GM18507 (cell line): ENCODE data around the gene EARS2.
"Not testable (repeated sequence)": the region's sequence is repeated elsewhere in the genome, so short reads cannot be mapped to it uniquely, and the experiment has no call there.

Experiments
- DNase-seq: peaks from one replicate; pipeline ENCODE4 v3.0.0; 2011; ENCODE audit warnings: low read depth; ENCODE audit not compliant: insufficient read length; ENCODE audit errors: extremely low spot score
- FAIRE-seq: peaks from 2 replicates; lab custom pipeline; 2011; peaks lifted over from hg19 to GRCh38; lab: Jason Lieb, UNC

Gene EARS2

GRCh38 chr16:23510915-23511270 is 46.3 kb downstream of the EARS2 start:
- not testable (repeated sequence) for DNase-seq, FAIRE-seq

DNA sequence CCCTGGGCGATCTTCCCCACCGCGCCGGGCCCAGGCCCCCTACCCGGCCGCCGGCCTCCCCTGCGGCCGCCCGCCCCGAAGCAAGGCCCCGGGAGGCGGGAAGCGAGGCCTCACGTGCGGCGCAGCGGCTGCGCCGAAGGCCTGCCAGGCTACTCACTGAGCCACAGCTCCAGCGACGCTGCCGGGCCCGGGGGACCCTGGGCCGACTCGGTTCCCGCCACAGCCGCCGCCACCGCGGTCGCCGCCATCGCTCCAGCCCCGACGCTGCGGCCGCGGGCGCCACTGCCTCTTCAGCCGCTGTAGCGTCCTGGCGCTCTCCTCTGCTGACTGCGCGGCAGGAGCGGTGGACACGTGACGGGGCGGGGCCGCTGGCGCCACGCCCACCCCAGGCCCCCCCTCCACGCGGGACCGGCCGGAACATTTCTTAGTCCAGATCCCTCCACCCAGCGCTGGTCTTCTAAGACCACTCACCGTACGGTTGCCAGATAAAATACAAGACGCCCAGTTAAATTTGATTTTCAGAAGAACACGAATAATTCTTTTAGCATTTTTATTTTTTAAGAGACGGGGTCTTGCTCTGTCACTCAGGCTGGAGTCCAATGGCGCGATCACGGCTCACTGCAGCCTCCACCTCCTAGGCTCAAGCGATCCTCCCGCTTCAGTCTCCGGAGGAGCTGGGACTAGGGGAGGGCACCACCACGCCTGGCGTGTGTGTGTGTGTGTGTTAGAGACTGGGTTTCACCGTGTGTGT is 46.8 kb downstream of the EARS2 start, which contains the start of gene GGA2:
TSS of gene GGA2 (minus strand) at position 331 of the 751 bp plus-strand sequence. CDS start at position 248, 83 bp downstream.
- DNase-seq (peak; percentile 80), FAIRE-seq (peak; percentile 83)

DNA sequence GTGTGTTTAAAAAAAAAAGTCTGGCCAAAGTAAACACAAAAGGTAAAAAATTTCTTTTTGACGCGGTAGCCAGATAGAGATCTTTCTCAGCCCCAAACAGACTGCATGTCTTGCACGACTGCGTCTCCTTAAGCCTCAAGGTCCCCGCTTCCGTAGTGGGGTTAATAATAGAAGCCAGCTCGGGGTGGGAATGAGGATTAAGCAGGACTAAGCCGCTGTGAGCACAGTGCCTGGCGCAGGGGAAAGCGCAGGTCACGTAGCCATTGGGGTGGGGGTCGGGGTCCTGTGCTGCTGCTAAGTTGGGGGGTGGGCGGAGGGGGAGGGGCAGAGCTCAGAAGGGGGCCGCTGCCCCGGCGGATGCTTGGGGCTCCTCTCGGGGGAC is 47.4 kb downstream of the EARS2 start:
- DNase-seq (no peak), FAIRE-seq (no peak)

DNA sequence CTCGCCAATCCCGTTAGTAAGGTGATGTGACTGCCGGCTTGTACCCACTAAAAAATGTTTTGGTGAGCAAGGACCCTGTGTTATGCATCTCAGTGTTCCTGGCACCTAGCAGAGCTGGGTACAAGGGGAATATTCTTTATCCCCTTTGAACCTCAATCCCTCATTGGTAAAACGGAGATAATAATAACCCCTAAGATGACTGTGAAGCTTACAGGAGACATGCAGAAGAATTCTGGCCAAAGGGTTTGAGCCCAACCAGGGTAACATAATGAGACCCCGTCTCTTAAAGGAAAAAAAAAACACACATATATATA is 47.8 kb downstream of the EARS2 start:
- FAIRE-seq (no peak), DNase-seq (no peak)

DNA sequence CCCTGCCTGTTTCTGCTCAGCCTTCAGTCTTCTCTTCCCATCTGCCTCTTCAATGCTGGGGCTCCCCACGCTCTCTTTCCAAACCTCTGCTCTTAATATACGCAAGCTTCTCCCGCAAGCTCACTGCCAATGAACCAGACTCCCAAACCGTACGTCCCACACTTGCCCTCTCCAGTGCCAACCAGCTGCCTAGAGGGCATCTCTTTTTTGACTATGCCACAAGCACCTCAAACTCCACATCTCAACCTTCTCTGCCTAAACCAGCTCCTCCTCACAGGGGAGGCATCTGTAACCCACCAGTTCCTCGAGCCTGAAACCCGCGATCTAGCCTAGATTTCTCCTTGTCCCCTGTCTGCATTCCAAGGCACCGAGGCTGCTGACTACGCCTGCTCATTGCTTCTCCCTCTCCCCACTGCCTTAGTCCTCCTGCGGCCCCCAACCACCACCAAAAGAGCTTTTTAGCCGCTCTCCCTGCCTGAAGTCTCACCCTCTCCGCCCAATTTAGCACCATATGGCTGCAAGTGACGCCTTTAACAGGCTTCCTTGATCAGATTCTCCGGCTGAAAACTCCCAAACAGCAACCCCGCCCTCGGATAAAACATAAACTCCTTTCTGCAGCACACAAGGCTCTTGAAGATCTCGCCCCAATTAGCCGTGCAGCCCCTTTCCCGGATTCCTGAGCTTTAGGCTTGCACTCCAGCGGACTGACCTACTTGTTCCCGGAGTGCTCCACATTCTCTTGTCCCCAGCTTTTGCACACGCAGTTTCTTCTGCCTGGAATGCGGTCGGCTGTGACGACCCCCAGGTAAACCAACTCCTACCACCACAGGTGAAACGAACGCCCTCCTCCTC is 48.3 kb downstream of the EARS2 start:
- peak; percentile 42 for FAIRE-seq
- no peak for DNase-seq

DNA sequence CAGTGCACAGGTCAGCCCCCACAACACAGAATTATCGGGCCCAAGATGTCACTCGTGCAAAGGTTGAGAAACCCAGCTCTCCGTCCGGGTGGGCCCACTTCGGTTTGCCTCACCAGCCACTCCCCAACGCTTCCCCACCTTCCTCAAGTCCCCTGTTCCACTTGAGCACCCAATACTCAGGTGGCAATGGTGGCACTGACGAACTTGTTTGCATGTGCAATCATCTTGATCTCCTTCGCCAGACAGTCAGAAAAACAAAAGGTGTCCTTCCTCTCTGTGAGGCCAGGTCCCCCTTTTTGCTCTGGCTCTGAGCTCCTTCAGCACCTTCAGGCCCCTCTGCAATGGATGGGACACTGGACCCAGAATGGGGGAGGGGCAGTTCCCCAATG is 50.5 kb downstream of the EARS2 start:
- FAIRE-seq, result no peak
- DNase-seq, result no peak

- DNase-seq (no peak), FAIRE-seq (peak; percentile 64)
Measured at GRCh38 chr16:23505671-23506605, 51.2 kb downstream of the EARS2 start.

DNA sequence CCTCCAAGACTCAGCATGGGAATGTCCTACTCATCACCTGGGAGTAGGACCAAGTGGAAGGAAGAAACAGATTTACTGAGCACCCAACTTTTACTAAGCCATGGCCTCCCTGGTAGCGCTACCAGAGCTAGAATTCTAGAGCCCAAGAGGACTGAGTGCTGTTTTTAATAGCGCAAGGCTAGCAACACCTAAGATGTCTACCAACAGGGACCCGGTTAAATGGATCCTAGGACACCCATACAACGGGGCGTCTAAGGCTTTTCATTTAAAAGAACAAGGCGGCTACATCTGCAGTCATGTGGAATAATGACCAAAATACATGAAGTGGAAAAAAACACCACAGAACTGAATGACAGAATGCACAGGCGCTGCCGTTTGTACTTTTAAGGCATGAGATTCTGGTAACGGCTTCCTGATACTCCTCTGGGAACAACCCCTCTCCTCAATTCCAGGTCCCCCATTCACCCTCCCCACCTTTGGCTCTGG is 51.9 kb downstream of the EARS2 start:
- DNase-seq, result no peak
- FAIRE-seq, result no peak

DNA sequence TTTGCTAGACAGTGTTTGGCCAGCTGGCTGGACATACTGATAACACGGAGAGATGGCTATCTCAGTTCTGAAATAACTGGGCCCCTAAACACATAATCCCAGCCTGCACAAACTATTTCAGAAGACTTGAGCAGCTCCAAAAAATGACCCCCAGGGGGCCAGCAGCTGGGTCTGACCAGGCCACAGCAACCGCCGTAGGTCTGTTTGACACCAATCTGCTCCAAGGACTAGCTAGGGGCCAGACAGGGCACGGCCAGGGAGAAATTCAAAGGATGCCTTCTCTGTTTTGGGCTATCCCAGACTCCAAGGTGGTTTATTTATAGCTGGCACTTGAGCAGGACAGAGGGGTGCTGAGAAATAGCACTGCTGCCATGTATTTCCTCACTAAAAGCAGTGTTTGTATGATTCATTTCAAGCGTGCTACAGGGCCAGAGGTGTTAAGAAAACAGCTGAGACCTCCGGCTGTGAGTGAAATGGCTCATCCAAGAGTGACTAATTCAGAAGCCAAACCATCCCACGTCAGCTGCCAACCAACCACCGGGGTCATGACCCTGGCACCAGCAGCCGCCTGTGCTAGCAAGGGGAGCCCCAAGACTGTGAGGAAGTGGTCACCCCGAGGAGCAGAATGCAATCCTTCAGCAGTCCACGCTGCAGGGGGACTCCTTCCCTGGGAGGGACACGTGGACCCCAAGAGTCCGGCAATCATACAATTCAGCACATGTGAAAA is 52.5 kb downstream of the EARS2 start:
- FAIRE-seq (peak; percentile 90), DNase-seq (peak; percentile 68)

DNA sequence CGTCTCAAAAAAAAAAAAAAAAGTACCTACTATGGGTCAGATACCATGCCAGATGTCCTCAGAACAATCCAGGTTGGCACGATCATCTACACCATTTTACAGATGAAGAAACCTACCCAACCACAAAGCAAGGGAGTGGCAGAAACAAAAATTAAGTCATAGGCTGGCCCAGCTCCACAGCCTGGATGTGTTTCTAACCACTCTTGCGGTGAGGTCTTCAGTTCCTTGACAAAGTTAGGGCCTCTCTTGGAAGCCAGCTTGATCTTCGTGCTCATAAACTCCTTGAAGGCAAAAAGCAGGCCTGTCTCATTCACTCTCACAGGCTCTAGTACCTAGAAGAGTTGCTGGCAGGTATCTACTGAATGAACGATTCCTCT is 53.1 kb downstream of the EARS2 start:
- FAIRE-seq, result no peak
- no peak for DNase-seq

DNA sequence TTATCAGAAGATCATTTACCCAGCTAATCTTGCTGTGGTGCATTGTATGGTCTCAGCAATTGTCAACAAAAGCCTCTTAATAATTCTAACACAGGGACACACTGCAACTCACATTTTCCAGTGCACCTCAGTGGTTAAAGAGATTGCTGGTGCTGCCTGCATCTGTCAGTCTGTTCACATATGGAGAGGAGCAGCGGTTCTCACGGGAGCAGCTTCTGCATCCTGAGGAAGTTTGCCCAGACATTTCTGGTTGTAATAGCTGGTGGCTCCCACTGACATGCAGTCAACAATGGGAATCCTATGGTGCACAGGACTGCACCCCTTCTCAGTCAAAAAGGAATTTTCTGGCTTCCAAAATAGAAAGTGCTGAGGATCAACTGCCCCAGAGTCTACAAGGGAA is 54.7 kb downstream of the EARS2 start:
- FAIRE-seq (no peak), DNase-seq (no peak)

- no peak for FAIRE-seq
- DNase-seq, result no peak
Measured at GRCh38 chr16:23501291-23501690, 55.9 kb downstream of the EARS2 start.

- FAIRE-seq, result no peak
- DNase-seq, result no peak
Measured at GRCh38 chr16:23500862-23501225, 56.3 kb downstream of the EARS2 start.

GRCh38 chr16:23500212-23500861 is 56.8 kb downstream of the EARS2 start:
- DNase-seq (no peak), FAIRE-seq (no peak)

DNA sequence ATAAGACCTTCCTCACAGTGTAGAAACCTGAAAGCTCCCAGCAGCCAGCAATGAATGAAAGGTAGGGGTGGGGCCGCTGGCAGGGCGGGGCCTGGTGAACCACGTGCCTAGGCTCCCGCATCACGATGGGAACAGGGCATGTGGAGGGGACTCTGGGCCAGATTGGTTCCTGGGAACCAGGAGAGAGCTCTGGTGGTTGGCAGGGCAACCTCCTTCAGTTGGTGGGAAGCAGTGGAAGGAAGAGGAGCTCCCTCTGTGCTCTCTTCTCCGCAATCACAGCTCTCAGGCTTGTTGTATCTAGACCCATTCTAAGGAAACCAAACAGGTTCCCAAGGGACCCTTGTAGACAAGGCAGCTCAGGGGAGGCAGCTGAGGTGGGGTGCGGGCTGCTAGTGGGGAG is 57.3 kb downstream of the EARS2 start:
- FAIRE-seq (no peak), DNase-seq (no peak)

DNA sequence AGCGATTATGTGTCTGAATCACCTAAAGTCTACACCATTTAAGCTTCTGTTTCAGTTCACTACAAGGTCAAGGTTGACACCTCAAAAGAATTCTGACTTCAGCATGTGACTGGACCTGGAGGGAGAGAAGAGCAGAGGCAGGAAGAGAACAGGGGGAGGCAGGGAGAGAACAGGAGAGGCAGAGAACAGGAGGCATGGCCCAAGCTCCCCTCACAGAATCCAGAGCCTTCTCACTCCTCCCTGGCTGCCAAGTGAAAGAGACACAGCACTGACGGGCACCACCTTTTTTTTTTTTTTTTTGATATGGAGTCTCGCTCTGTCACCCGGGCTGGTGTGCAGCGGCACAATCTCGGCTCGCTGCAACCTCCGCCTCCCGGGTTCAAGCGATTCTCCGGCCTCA is 58.3 kb downstream of the EARS2 start:
- no peak for DNase-seq
- FAIRE-seq, result no peak

- FAIRE-seq (no peak), DNase-seq (no peak)
Measured at GRCh38 chr16:23497543-23497868, 59.6 kb downstream of the EARS2 start.

DNA sequence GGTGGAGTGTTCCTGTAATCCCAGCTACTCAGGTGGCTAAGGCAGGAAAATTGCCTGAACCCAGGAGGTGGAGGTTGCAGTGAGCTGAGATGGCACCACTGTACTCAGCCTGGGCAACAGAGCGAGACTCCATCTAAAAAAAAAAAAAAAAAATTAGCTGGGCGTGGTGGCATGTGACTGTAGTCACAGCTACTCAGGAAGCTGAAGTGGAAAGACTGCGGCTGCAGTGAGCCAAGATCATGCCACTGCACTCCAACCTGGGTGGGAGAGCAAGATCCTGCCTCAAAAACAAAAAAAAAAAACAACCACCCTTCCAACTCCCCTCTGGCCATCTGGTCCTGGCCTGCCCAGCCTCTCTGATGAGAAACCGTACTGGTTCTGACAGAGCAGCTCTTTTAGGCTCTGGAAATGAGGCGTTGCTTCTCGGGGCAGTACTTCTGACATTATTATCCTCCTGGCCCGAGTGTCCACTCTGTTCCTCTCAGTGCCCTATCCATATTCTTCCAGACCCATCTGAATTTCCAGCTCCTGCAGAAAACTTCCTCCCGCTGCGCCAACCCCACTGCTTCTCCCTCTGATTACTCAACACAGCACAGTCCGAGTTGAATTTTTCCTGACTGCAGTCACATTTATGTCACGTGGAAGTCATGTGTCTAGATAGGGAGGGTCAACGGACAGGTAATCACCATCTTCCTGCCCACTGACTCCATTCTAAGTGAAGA is 60.2 kb downstream of the EARS2 start:
- FAIRE-seq, result no peak
- DNase-seq, result no peak
